Embryonic facial prominence (tissue), 1 donor: ENCODE results near the gene RIPK4.
"Not testable (repeated sequence)": the region's sequence is repeated elsewhere in the genome, so short reads cannot be mapped to it uniquely, and the experiment has no call there.

Source experiments
- DNase-seq: peaks from one replicate; pipeline ENCODE4 v3.0.0-alpha.2; 2016; ENCODE audit errors: extremely low spot score

The RIPK4 gene

DNA sequence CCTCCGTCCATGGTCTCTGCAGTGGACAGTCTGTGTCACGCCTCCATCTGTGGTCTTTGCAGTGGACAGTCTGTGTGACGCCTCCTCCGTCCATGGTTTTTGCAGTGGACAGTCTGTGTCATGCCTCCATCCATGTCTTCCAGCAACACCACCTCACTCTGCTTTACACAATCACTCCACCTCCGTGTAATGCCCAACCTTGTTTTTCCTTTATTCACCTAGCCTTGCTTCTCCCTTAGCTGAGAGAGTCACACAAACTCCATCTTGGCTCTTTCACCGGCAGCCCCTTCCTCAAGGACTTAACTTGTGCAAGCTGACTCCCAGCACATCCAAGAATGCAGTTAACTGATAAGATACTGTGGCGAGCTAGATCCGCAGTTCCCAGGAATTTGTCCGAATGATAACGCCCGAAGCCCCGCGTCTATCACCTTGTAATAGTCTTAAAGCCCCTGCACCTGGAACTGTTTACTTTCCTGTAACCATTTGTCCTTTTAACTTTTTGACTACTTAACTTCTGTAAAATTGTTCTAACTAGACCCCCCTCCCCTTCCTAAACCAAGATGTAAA lies 52.5 kb downstream of the RIPK4 start:
- not testable (repeated sequence) for DNase-seq

DNA sequence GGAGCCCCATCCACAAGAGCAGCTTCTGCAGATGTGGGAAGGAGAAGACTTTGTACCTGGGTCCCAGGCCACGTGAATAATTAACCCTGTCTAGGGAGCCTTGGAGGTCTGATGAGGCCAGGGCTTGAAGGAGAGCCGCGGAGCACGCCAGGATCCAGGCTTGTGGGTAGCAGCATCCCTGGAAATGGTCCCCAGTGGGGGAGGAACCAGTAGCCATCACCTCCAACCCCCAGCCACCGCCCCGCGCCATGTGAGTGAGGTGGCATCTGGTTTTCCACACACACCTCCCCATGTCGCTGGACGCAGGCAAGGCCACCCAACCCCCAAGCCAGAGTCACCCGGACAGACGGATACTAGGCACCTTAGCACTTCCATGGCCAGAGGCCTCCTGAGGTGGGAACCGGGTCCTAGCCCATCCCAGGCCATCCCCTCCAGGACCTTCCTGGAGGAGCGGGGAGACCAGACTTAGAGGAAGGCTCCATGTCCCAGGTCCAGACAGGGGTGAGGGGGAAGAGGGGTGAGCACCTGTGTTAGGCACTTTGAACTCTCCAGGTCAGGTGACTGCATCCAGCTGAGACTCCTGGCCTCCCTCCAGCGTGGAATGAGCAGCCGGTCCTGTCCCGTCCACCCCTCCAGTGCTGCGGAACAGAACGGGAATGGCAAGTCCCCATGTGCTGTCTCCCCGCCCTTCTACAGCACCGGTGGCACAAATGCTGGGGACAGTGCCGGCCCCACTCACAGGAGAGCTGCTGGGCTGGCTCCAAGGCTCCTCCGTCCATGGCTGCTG lies 53.2 kb downstream of the RIPK4 start:
- DNase-seq = peak; percentile 11

DNA sequence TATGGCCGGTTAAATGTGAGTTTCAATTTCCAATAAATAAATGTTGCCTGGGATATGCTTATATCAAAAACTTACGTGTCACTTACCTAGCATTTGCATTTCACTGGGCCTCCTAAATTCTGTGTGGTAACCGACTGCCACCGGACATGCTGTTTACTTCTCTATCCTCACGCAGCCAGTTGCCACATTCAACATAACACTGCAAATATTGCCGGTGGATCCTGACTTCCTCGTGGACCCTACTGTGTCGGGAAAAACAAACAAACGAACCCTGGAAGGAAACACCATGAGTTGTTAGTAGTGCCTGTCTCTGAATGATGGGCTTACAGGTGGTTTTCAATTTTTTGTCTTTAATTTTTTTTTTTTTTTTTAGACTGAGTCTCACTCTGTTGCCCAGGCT lies 54.1 kb downstream of the RIPK4 start:
- no peak for DNase-seq

DNA sequence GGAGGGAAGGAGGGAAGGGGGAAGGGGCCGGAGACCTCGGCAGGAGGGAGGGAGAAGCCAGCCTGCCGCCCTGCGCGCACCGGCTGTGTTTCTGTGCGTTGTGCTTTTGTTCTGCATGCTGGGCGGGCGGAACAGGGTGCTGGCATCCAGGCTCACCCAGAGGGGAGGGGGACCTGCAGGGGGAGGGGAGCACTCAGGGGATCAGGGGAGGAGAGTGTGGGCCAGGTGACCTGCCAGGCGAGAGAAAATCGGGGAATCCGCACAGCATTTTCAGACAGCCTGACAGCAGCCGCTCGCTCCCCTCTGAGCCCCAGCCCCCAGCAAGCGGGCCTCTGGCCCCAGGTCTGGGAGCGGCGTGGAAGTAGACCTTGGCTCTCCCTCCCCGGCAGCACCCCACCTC lies 54.7 kb downstream of the RIPK4 start:
- no peak for DNase-seq

DNA sequence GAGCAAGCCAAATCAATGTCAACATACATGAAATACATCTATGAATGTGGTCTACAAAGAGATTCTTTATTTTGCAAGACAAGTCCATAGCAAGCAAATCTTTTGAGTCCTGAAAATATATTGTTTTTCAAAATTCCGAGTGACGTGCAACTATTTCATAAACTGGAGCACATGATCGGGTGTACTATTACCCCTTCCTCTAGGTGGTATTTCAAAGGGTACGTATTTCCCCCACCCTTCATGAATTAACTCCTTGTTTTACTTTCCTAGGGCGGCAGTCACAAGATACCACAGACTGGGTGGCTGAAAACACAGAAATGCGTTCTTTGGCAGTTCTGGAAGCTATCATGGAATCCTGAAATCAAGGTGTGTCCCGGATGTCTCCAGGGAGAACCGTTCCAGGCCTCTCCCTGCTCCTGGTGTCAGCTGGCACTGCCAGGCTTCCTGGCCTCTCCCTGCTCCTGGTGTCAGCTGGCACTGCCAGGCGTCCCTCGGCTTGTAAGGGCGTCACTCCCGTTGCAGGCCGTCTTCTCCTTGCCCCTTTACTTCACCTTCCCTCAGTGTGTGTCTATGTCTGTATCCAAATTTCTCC lies 55.3 kb downstream of the RIPK4 start:
- no peak for DNase-seq

DNA sequence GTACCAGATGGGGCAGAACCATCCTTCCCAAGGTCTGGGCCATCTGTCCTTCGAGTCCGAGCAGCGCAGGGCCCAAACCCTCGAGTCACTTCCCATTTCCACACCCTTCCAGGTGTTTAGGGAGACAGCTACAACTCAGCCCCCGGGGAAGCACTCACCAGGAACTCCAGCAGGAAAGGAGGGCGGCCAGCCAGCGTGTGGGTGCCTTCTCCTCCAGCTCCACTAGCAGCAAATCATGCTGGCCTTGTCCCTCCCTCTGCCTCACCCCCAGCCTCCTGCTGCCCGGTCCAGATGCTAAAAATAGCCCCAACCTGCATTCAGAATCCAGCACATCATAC lies 56.1 kb downstream of the RIPK4 start:
- no peak for DNase-seq

DNA sequence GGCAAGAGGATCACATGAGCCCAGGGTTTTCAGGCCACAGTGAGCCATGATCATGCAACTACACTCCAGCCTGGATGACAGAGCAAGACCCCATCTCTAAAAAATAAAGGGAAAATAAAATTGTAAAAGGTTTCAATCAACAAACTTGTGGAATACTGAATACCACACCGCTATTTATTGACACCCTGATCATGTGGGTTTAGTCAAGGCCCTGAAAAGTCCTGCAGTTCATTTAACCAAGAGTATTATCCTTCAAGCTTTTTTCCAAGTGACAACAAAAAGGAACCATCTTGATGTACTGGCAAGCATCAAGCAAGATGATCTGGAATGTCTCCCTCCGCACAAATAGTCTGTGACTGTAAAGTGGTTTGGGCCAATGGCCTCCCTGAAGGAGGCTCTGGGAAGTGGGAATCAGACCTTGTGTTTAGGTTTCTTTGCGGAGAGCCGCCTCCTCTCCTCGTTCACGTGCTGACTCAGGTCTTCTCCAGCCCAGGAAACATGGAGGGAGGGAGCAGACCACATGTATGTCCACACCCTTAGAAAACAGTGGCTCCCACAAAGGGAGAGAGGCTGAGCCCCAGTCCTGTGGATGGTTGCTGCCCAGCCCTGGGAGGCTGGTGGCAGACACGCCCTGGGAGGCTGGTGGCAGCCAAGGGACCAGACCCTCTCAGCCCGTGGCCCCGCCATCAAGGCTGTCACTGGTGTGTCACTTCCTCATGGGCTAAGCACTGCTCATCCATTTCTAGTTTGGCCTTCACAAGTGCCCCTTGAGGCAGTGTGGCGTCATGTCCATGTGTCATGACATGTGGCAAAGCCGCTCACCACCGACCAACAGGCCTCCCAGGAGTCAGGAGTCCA lies 56.7 kb downstream of the RIPK4 start:
- DNase-seq = no peak

DNA sequence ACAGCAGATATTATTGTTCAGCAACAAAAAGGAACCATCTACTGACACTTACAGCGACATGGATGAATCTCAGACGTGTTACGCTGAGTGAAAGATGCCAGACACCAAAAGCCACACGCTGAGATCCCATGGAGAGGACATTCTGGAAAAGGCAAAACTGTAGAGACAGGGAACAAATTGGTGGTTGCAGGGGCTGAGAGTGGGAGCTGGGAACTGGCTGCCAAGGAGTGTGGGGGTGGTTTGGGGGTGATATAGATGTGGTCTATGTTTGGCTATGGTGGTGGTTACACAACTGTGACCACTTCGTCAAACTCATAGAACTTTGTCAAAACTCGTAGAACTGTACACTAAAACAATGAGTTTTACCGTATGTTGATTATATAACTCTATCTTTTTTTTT lies 57.7 kb downstream of the RIPK4 start:
- no peak for DNase-seq

DNA sequence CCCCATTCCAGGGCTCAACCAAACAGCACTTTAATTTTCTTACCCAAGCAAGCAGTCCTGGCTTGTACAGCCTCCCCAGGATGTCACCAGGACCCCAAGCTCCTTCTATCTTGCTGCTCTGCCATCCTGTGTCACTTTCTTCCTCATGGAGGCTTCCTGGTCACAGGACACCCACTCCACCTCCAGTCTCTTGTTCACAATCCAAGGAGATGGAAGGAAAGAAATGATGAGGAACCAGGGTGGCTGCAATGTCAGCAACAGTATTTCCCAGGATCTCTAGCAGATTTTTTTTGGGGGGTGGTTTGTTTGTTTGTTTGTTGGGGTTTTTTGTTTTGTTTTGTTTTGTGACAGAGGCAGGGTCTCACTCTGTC lies 58.9 kb downstream of the RIPK4 start:
- DNase-seq = no peak

DNA sequence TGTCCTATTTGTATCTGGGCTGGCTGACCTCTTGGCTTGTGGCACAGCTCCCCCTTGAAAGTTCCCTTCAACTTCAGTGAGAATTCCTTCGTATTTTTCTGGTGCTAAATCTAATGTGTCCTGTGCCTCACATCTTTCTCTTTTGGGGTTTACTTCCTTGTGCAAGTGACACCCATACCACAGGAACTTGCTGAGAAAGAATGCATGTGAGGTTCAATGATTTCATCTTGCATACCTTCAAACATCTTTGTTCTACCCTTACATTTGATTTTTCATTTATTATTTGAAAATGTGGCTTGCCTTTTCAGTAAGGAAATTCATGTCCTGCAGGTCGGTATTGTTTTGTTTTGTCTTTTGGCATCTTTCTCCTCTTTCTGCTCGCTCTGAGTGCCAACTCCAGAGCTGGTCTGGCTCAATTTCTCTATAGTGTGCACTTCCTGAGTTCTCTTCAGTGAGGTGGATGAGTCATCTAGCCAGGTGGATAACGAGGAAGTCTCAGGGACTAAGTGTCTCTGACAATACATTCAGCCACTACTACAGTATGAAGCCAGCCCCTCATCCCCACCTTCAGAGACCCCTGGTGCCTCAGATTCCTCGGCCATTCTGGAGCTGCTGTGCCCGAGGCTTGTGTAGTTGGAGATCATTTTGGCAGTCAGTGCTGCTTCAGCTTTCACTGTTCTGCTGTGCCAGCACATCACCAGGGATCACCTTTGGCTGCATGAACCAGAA lies 59.5 kb downstream of the RIPK4 start:
- no peak for DNase-seq

DNA sequence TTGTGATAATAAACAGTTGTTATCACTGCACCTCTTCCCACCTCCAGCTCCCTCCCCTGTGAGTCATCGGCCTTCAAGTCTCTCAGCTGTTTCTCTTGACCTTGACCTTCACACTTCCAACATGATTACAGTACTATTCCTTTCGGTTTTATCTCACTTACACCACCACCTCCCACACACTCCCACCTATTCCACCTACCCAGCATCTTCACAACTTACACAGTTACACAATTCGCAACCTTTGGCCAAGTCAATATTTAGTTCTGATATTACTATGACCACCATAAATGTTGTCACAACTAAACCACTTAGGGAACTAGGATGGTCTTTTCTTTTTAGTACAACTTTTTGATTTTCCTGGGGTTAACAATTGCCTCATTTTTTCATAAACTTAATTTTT lies 60.2 kb downstream of the RIPK4 start:
- DNase-seq = no peak

DNA sequence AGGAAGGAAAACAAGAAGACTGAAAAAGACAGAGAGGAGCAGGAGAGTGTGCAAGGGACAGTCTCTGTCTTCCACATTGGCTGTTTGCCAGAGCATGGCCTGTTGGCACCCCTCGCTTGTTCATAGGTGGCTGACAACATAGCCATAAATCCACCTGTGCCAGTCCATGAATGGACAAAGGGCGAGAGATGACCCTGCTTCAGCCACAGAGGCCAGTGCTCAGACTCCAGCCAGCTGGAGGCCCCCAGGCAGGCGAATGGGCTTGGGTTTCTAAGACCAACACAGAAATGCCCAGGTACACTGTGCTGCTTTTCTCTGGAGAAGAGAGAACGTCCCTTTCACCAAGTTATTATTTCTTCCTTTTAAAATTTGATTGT lies 60.6 kb downstream of the RIPK4 start:
- no peak for DNase-seq

DNA sequence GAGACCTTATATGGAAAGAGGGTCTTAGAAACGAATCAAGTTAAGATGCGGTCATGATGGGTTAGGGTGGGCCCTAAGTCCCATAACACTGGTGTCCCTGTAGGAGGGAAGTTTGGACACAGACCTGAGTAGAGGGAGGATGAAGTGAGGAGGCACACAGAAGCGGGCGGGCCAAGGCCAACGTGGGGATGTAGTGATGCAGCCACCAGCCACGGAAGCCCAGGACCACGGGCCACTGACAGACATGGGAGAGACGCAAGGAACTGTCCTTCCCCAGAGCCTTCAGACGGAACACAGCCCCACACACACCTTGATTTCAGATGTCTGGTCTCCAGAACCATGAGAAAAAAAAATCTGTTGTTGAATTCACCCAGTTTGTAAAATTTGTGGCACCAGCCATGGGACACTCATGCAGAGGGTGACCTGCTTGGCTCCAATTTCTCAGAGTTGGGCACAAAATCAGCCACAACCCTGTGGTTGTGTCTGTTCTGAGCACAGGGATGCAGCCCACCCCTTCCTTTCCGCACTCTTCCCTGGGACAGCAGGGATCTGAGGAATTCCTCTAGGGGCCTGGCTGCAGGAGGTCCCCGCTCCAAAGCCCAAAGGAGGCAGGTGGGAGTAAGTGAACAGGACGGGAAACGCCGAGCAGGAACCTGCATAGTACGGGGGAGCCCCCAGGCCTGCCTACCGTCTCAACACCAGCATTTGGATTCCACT lies 61.1 kb downstream of the RIPK4 start:
- DNase-seq = no peak

DNA sequence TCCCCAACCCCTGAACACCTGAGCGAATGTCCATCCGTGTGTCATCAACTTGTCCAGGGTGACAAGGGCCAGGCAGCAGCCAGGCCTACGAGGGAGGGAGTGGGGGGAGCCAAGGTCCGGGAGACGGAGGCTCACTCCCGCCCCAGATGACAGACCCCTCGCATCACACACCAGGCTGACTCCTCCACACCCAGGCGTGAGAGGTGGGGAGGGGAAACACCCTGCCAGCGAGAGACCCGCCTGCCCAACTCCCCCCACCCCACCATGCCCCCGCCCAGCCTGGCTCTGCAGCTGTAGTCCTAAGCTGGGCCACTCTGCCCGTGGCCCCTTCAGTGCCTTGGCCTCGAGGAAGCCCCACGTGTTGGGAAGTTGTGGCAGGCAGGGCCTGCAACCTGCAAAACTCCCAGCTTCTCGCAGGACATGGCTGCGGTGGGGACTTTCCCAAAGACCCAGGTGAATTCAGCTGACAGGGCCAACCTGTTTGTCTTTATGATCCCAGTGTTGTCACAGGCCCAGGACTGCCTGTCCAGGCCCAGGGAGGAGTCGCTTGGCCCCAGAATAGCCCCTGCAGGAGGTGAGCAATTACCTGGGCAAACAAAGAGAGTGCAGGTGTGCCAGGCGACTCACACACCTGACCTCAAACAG lies 62.9 kb downstream of the RIPK4 start:
- DNase-seq = no peak

DNA sequence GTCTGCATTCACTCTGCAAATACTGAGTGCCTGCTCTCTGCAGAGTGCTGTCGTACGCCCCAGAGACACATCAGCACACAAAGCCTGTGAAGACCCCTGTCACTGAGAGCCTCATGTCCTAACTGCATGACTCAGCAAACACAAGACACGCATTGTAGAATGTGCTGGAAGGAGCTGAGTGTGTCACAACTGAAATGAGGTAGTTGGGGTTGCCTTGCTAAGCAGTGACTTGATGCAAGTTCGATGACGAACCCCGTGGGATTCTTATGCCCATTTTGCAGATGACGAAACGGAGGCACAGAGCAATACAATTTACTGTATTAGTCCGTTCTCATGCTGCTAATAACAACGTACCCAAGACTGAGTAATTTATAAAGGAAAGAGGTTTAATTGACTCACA lies 65.1 kb downstream of the RIPK4 start:
- no peak for DNase-seq

DNA sequence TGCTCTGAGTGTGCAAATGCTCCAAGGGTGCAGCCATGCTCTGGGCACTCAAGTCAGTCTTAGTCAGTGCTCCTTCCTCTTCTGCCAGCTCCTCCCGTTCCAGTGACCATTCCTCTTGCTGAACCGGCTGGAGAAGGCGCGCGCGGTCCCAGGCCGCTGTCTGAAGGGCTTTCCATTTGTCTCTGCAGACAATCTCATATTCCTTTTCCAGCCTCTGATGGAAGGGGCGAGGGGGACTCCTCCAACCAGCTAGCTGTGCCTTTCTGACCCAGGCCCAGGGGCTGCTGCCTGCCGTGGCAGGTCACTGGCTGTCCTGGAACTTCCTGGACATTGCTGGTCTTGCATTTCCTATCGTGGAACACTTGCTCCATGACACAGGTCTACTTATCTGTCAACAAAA lies 67.5 kb downstream of the RIPK4 start:
- DNase-seq = no peak

DNA sequence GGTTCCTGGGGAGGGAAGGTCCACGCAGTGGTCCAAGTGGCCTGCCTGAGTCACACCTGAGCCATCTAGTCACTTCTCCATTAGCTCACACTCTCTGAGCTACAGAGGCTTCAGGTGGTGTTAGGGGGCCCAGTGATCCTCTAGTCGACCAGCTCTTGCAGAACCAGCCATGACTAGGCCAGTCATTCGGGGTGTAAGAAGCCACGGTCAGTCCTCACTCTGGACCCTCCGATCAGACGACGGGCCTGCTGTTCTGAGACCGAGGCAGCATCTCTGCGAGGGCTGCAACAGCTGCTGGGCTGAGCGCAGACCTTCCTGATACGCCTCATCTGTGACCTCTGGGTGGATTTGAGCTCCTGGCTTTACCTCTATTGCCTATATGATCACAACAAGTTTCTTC lies 68.8 kb downstream of the RIPK4 start:
- DNase-seq = no peak

DNA sequence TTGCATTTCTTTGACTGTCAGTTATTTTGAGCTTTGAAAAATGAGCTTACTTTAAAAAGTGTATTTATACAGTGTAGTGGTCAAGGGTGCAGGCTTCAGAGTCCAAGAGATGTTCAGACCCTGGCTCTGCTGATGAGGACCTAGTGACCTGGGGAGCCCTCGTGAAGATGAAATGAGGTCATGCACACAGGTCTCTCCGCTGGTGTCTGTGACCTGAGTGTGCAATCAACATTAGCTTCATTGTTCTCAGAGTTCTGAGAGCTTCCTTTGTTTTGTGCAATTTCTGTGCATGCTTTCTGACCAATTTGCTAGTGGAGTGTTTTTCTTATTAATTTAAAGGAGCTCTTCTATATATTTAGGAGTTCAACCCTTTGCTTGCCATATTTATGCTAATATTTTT lies 71.3 kb downstream of the RIPK4 start:
- no peak for DNase-seq

DNA sequence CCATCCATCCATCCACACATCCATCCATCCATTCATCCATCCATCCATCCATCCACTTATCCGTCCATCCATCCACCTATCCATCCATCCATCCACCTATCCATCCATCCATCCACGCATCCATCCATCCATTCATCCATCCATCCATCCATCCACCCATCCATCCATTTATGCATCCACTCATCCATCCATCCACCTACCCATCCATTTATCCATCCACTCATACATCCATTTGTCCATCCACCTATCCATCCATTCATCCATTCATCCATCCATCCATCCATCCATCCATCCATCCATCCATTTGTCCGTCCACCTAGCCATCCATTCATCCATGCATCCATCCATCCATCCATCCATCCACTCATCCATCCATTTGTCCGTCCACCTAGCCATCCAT lies 72.8 kb downstream of the RIPK4 start:
- not testable (repeated sequence) for DNase-seq

DNA sequence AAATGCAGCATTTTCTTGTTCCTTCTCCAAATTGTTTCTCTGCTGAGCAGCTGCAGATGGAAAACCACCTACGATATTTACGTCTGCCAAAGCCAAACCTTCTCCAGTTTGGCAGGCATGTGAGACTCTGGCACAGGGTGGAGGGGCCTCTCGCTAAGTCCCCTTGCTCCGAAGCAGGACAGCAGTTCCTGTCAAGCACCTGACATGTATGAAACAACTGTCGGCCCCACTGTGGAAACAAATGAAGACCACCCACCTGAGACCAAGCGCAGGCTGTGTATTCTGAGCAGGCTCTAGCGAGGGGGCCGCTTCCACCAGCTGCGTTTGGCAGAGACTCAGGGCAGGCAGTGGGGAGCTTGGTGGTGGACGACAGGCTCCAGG lies 74.7 kb downstream of the RIPK4 start:
- no peak for DNase-seq
